OCI-M2 (cell line): Measurements from ENCODE around the gene AHCTF1.
"Not testable (repeated sequence)": the region's sequence is repeated elsewhere in the genome, so short reads cannot be mapped to it uniquely, and the experiment has no call there.

Experiments
- DNase-seq: peaks from one replicate; lab custom pipeline; 2025; ENCODE audit not compliant: unreplicated experiment; lab: John Stamatoyannopoulos, UW

Gene AHCTF1

GRCh38 chr1:246919902-246920301, 11.8 kb downstream of the AHCTF1 start:
- DNase-seq, result no peak

- not testable (repeated sequence) for DNase-seq
These were observed 15.5 kb downstream of the AHCTF1 start for GRCh38 chr1:246916026-246916923.

- DNase-seq, result no peak
These were observed 24.3 kb downstream of the AHCTF1 start for GRCh38 chr1:246907472-246907871.

GRCh38 chr1:246906833-246907232, 24.9 kb downstream of the AHCTF1 start:
- no peak for DNase-seq

- no peak for DNase-seq
These were observed 29.9 kb downstream of the AHCTF1 start for GRCh38 chr1:246901874-246902273.

GRCh38 chr1:246897302-246897701, 34.4 kb downstream of the AHCTF1 start:
- DNase-seq, result no peak

- no peak for DNase-seq
These were observed 38.4 kb downstream of the AHCTF1 start for GRCh38 chr1:246893191-246893939.

GRCh38 chr1:246891105-246891504, 40.6 kb downstream of the AHCTF1 start:
- DNase-seq, result no peak

- DNase-seq, result no peak
These were observed 43.2 kb downstream of the AHCTF1 start for GRCh38 chr1:246888522-246888921.

- DNase-seq, result not testable (repeated sequence)
These were observed 46.4 kb downstream of the AHCTF1 start for GRCh38 chr1:246885389-246885788.

GRCh38 chr1:246878551-246878950, 53.2 kb downstream of the AHCTF1 start:
- no peak for DNase-seq

GRCh38 chr1:246876431-246876830, 55.3 kb downstream of the AHCTF1 start:
- no peak for DNase-seq

GRCh38 chr1:246875041-246876026, 56.4 kb downstream of the AHCTF1 start:
- DNase-seq, result no peak

GRCh38 chr1:246865921-246866320, 65.8 kb downstream of the AHCTF1 start:
- no peak for DNase-seq

GRCh38 chr1:246863791-246864190, 68.0 kb downstream of the AHCTF1 start:
- not testable (repeated sequence) for DNase-seq

GRCh38 chr1:246860401-246860800, 71.3 kb downstream of the AHCTF1 start:
- DNase-seq, result no peak

- DNase-seq, result no peak
These were observed 75.4 kb downstream of the AHCTF1 start for GRCh38 chr1:246856371-246856770.

GRCh38 chr1:246850640-246851039, 81.1 kb downstream of the AHCTF1 start:
- not testable (repeated sequence) for DNase-seq

GRCh38 chr1:246843876-246844275, 87.9 kb downstream of the AHCTF1 start:
- DNase-seq, result no peak

- DNase-seq, result not testable (repeated sequence)
These were observed 91.0 kb downstream of the AHCTF1 start for GRCh38 chr1:246840761-246841160.

GRCh38 chr1:246838118-246838456, 93.7 kb downstream of the AHCTF1 start:
- DNase-seq, result no peak
